ENCODE data around the gene FRMPD4.
A peak's percentile ranks its signal among the peaks of the same experiment; 100 is the strongest.

The FRMPD4 gene

DNA sequence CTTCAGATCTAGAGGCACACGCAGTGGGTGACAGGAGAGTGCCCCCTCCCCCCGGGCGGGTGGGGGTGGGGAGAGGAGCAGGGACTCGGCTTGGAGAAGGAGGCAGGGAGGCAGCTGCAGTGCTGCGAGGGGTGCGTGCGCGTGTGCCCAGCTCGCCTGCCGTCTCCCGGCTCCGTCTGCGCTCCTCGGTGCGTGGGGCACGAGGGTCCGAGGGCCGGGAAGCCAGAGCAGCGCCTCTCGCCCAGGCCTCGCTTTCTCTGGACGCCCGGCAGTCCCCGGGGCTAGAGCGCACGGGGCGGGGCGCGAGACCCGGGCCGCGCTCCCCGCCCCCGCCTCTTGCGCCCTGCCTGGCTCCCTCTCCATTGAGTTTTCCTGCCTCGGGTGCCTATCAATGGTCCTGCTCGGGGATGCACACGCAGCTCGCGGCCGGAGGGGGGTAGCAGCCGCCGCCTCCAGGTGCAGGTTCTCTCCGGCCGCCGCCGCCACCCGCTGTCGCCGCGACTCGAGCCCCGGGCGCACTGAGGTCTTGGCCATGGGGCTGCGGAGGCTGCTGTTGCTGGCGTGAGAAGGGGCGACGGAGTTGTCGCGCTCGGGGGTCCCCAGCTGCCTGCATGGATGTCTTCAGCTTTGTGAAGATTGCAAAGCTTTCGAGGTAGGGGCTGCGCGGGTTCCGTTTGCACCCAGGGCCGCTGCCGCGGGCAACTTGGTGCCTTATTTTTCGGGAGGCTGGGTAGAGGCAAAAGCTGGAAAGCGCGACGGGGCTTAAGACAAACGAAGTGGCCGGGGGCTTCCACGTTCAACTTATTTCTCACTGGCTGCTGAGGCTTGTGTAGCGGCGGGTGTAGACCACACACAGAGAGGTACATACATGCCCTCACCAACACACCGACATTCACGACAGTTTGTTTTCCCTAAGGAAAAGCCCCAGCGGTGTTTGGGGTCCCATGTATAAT is at the start of gene FRMPD4:
Gene FRMPD4, plus strand, starts transcription at position 113 of the 953 bp plus-strand sequence. Its CDS starts 499 bp downstream, at position 612.
- H3K27me3 ChIP-seq (replicated peaks; ENCODE audit: control insufficient read depth, insufficient read depth, low read length) = no peaks in the 10 kb centered on the region
- TF ChIP-seq, protein P1, sequence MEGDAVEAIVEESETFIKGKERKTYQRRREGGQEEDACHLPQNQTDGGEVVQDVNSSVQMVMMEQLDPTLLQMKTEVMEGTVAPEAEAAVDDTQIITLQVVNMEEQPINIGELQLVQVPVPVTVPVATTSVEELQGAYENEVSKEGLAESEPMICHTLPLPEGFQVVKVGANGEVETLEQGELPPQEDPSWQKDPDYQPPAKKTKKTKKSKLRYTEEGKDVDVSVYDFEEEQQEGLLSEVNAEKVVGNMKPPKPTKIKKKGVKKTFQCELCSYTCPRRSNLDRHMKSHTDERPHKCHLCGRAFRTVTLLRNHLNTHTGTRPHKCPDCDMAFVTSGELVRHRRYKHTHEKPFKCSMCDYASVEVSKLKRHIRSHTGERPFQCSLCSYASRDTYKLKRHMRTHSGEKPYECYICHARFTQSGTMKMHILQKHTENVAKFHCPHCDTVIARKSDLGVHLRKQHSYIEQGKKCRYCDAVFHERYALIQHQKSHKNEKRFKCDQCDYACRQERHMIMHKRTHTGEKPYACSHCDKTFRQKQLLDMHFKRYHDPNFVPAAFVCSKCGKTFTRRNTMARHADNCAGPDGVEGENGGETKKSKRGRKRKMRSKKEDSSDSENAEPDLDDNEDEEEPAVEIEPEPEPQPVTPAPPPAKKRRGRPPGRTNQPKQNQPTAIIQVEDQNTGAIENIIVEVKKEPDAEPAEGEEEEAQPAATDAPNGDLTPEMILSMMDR (IDR thresholded peaks at IDR 0.05; ENCODE audit: insufficient read depth, low read length, poor library complexity, severe bottlenecking) = no peak
- no peak within 1 kb of the TSS for H3K4me3 ChIP-seq (replicated peaks; ENCODE audit: low read depth, low read length)
- H3K36me3 ChIP-seq (ENCODE audit: control insufficient read depth, insufficient read depth, low read length) = no peaks in the 10 kb centered on the region
- DNase-seq (ENCODE audit: extremely low read depth, insufficient read length) = peak; percentile 4

DNA sequence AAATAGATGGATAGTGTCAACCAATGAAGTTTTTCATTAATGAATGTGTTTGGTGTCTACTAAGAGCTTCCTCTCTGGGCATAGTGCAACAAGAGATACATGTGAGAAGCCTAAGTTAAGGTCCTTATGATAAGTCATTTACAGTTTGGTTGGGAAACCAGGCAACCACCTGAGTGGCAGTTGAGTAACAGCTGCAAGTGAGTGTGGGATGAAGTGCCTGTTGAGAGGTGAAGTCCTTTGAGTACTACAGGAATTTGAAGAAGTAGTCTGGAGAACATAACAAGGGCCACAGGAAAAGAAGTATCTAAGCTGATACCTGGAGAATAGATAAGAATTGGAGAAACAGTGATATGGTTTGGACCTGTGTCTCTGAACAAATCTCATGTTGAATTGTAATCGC is 48.5 kb upstream of the FRMPD4 start:
- no peaks in the 10 kb centered on the region for H3K27me3 ChIP-seq (replicated peaks; ENCODE audit: control insufficient read depth, insufficient read depth, low read length)
- H3K4me3 ChIP-seq (replicated peaks; ENCODE audit: low read depth, low read length) = no peak overlapping the region
- no peak for DNase-seq (ENCODE audit: extremely low read depth, insufficient read length)
- no peaks in the 10 kb centered on the region for H3K36me3 ChIP-seq (ENCODE audit: control insufficient read depth, insufficient read depth, low read length)
- TF ChIP-seq, protein P1 (IDR thresholded peaks at IDR 0.05; ENCODE audit: insufficient read depth, low read length, poor library complexity, severe bottlenecking) = no peak

DNA sequence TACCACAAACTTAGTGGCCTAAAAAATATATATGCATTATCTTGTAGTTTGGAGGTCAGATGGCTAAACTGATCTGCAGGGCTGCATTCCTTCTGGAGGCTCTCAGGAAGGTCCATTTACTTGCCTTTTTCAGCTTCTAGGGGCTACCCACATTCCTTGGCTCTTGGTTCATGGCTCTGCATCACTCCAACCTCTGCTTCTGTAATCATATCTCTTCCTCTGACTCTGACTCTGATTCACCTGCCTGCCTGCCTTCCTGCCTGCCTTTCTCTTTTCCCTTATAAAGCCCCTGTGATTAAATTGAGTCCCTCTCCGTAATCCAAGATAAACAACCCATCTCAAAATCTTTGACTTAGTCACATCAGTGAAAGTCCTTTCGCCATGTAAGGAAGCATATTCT is 25.0 kb upstream of the FRMPD4 start:
- Histone ChIP-seq H3K36me3 (ENCODE audit: control insufficient read depth, insufficient read depth, low read length) (no peaks in the 10 kb centered on the region), H3K27me3 (replicated peaks; ENCODE audit: control insufficient read depth, insufficient read depth, low read length) (no peaks in the 10 kb centered on the region), H3K4me3 (replicated peaks; ENCODE audit: low read depth, low read length) (no peak overlapping the region)
- TF ChIP-seq, protein P1 (IDR thresholded peaks at IDR 0.05; ENCODE audit: insufficient read depth, low read length, poor library complexity, severe bottlenecking) = no peak
- DNase-seq (ENCODE audit: extremely low read depth, insufficient read length) = no peak

DNA sequence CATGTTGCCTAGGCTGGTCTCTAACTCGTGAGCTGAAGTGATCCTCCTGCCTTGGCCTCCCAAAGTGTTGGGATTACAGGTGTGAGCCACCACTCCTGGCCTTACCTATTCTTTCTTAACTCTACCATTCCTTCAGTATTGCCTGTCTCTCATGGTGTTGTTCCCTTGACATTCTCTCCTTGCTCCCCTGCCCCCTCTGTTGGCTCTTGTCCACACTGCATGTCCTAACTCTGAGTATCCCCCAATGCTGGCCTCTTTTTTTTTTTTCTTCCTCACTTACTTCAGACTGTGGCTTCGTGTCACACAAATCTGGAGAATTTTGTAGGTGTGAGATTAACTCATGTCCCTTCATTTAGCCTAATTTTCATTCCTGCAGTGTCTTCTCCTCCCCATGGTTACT is 22.9 kb upstream of the FRMPD4 start:
- H3K4me3 ChIP-seq (replicated peaks; ENCODE audit: low read depth, low read length) = no peak overlapping the region
- no peak for DNase-seq (ENCODE audit: extremely low read depth, insufficient read length)
- H3K27me3 ChIP-seq (replicated peaks; ENCODE audit: control insufficient read depth, insufficient read depth, low read length) = no peaks in the 10 kb centered on the region; the same call in 1 of the 2 replicates
- TF ChIP-seq, protein P1 (IDR thresholded peaks at IDR 0.05; ENCODE audit: insufficient read depth, low read length, poor library complexity, severe bottlenecking) = peak; percentile 50
- H3K36me3 ChIP-seq (ENCODE audit: control insufficient read depth, insufficient read depth, low read length) = no peaks in the 10 kb centered on the region

DNA sequence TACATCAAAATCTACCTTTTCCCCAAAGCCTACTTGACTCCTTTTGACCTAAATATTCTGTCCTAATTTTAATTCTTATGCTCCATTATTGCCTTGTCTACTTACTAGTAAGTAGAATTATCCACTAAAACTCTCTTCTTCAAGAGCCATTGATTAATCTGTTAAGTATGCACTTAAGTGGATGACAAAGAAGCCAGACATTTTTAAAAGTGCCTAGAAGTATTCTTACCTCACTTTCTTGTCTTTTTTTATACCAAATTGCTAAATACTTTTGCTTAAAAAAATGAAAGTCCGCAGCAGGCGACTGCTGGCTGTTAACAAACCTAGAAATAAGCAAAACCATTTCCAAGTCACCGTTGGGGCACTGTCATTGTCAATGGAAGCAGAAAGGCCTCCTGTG is 20.1 kb upstream of the FRMPD4 start:
- TF ChIP-seq, protein P1 (IDR thresholded peaks at IDR 0.05; ENCODE audit: insufficient read depth, low read length, poor library complexity, severe bottlenecking) = no peak
- Histone ChIP-seq H3K27me3 (replicated peaks; ENCODE audit: control insufficient read depth, insufficient read depth, low read length) (no peaks in the 10 kb centered on the region; the same call in 1 of the 2 replicates), H3K36me3 (ENCODE audit: control insufficient read depth, insufficient read depth, low read length) (no peaks in the 10 kb centered on the region), H3K4me3 (replicated peaks; ENCODE audit: low read depth, low read length) (no peak overlapping the region)
- no peak for DNase-seq (ENCODE audit: extremely low read depth, insufficient read length)

Measured in GM06990 (cell line).